HepG2 (cell line): ENCODE results near the gene MTA1. TPM values are rescaled to one million over a fixed set of nuclear protein-coding genes. Genes with fewer than 3 reads are reported as not detected.
A peak's percentile ranks its signal among the peaks of the same experiment; 100 is the strongest.

Experiments used
- GLI4 ChIP-seq: sonication (generic); formaldehyde crosslinking; IDR thresholded peaks from 2 replicates; pipeline ENCODE4 v1.5.1; 2020; ENCODE audit warnings: missing genetic modification reagents, mild to moderate bottlenecking, moderate library complexity, borderline replicate concordance
- PHF20 ChIP-seq: sonication (generic); formaldehyde crosslinking; IDR thresholded peaks from 2 replicates; pipeline ENCODE4 v1.5.0; 2020; ENCODE audit warnings: mild to moderate bottlenecking, missing genetic modification reagents
- RBM39 ChIP-seq: fragments of 200-400 bp; formaldehyde crosslinking; IDR thresholded peaks from one replicate; pipeline ENCODE4 v1.6.1; 2018; ENCODE audit warnings: antibody characterized with exemption, mild to moderate bottlenecking, low read depth, low read length; ENCODE audit not compliant: poor library complexity, severe bottlenecking
- REPIN1 ChIP-seq: sonication (generic); formaldehyde crosslinking; IDR thresholded peaks from 2 replicates; pipeline ENCODE4 v1.8.0; 2022; ENCODE audit warnings: missing genetic modification reagents, low read depth, mild to moderate bottlenecking, borderline replicate concordance
- ZFX ChIP-seq: sonication (generic); formaldehyde crosslinking; IDR thresholded peaks from 2 replicates; pipeline ENCODE4 v1.4.0; 2020; ENCODE audit warnings: mild to moderate bottlenecking, low read depth, missing genetic modification reagents, moderate library complexity
- ZNF143 ChIP-seq: sonication (generic); formaldehyde crosslinking; IDR thresholded peaks from 2 replicates; pipeline ENCODE4 v1.4.0; 2020; ENCODE audit warnings: missing genetic modification reagents
- ZNF207 ChIP-seq: fragments of 450-650 bp; IDR thresholded peaks from 2 replicates; pipeline ENCODE4 v1.6.1; 2016; ENCODE audit warnings: antibody characterized with exemption, borderline replicate concordance
- ZNF337 ChIP-seq: sonication (generic); formaldehyde crosslinking; IDR thresholded peaks from 2 replicates; pipeline ENCODE4 v1.5.1; 2020; ENCODE audit warnings: missing genetic modification reagents, low read depth, mild to moderate bottlenecking, borderline replicate concordance
- ZNF468 ChIP-seq: sonication (generic); formaldehyde crosslinking; IDR thresholded peaks from 2 replicates; pipeline ENCODE4 v1.8.0; 2022; ENCODE audit warnings: mild to moderate bottlenecking, moderate library complexity, missing genetic modification reagents
- ZNF616 ChIP-seq: sonication (generic); formaldehyde crosslinking; IDR thresholded peaks from 2 replicates; pipeline ENCODE4 v1.5.0; 2020; ENCODE audit warnings: low read depth, mild to moderate bottlenecking, missing genetic modification reagents
- ZNF850 ChIP-seq: sonication (generic); formaldehyde crosslinking; conservative IDR thresholded peaks from 2 replicates; pipeline ENCODE4 v1.9.0; 2021; ENCODE audit warnings: mild to moderate bottlenecking, missing genetic modification reagents
- polyA plus RNA-seq, 8 experiments: library from polyadenylated mRNA; depleted of rRNA in 3 of 8; stranded (reverse) in 7 of 8; unstranded in 1 of 8; fragments of >200 nt; fragmentation: Illumina TruSeq in 4 of 8; extraction: Trizol in 4 of 8; gene quantifications; 2 replicates each; pipeline versions ENCODE4 v1.2.1 to v1.2.3, GENCODE V29; 2011 to 2016; ENCODE audit warnings: low read depth in 4 of 8, missing spikeins in 1 of 8, mixed read lengths in 1 of 8; ENCODE audit not compliant: insufficient read depth in 1 of 8
- total RNA-seq, 5 experiments: library from RNA; depleted of rRNA; stranded (reverse); fragments of >200 nt; fragmentation: Illumina TruSeq; extraction: Trizol; gene quantifications; 2 replicates each; pipeline ENCODE4 v1.2.3, GENCODE V29; 2016; ENCODE audit warnings: low read depth in 1 of 5
- TF ChIP-seq, protein P1 (sequence below): sonication (generic); formaldehyde crosslinking; IDR thresholded peaks from 2 replicates; pipeline ENCODE4 v1.4.0; 2020; ENCODE audit warnings: mild to moderate bottlenecking, missing genetic modification reagents
- TF ChIP-seq, protein P2 (sequence below): sonication (generic); formaldehyde crosslinking; IDR thresholded peaks from 2 replicates; pipeline ENCODE4 v1.5.0; 2020; ENCODE audit warnings: missing genetic modification reagents, mild to moderate bottlenecking, borderline replicate concordance
- TF ChIP-seq, protein P3 (sequence below): sonication (generic); formaldehyde crosslinking; conservative IDR thresholded peaks from 2 replicates; pipeline ENCODE4 v1.4.0; 2020; ENCODE audit warnings: missing genetic modification reagents
- TF ChIP-seq, protein P4 (sequence below), 2 experiments: sonication (generic) in 1 of 2; formaldehyde crosslinking in 1 of 2; IDR thresholded peaks; 2 replicates each; pipeline versions ENCODE4 v1.5.1 to v1.6.1; 2011 to 2020; ENCODE audit warnings: borderline replicate concordance in 1 of 2, low read depth in 1 of 2, low read length in 1 of 2, mild to moderate bottlenecking in 1 of 2, missing genetic modification reagents in 1 of 2, moderate library complexity in 1 of 2
- TF ChIP-seq, protein P5 (sequence below): sonication (generic); formaldehyde crosslinking; IDR thresholded peaks from 2 replicates; pipeline ENCODE4 v1.4.0; 2020; ENCODE audit warnings: missing genetic modification reagents
- TF ChIP-seq, protein P6 (sequence below): sonication (generic); formaldehyde crosslinking; IDR thresholded peaks from 2 replicates; pipeline ENCODE4 v1.9.0; 2021; ENCODE audit warnings: missing genetic modification reagents, borderline replicate concordance

The MTA1 gene
- total and polyA plus RNA-seq, 2 of the 13 experiments (the other 11 are each of a cell fraction or from before 2014, with no cell fraction given), result 35.2 to 85.8 TPM

DNA sequence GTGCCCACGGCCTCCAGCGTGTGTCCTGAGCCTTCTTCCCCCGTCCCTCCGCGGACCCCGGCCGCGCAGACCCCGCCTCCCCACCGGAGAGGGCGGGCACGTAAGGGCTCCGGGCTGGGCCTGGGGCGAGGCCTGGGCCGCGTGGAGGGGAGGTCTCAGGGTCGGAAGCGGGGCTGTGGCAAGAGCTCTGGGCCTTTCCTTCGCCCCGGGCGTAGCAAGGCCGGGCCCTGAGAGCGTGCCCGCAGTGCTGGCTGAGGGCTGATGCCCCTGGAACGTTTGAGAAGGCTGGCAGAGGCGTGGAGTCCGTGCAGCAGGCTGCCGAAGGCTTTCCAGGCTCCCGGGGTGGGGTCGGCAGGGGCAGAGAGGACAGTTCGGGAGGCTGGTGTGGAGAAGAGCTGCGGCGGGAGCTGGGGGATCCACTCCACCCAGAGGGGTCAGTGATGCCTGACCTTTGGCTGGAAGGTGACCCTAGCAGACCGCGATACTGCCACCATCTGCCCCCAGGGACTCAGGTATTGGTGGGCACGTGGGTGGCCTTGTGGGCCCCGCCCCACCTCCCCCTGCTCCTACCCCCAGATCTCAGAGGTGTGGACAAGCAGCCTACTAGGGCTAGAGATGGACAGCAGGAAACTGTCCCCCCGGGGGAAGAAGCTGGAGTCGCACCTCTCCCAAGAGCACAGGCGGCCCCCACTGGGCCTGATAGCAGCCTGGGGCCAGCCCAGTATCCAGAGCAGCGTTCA lies 20.7 kb upstream of the MTA1 start (continued):
- TF ChIP-seq, protein P1, sequence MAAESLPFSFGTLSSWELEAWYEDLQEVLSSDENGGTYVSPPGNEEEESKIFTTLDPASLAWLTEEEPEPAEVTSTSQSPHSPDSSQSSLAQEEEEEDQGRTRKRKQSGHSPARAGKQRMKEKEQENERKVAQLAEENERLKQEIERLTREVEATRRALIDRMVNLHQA (CRISPR knock-in tag), result no peak
- TF ChIP-seq PHF20 (CRISPR knock-in tag) (peak; percentile 62), RBM39 (peak; percentile 25), REPIN1 (0 out of 2 replicates have a peak, but pooled peaks have one; percentile 6), ZNF337 (CRISPR knock-in tag) (0 out of 2 replicates have a peak, but pooled peaks have one; percentile 67), ZNF468 (CRISPR knock-in tag) (no peak), ZNF207 (no peak), ZNF850 (0 out of 2 replicates have a peak, but pooled peaks have one; percentile 63), ZNF616 (CRISPR knock-in tag) (peak; percentile 77), GLI4 (peak; percentile 87; the same call in 1 of the 2 replicates), ZNF143 (CRISPR knock-in tag) (peak; percentile 12; the same call in 1 of the 2 replicates), ZFX (CRISPR knock-in tag) (peak; percentile 97)
- TF ChIP-seq, protein P2, sequence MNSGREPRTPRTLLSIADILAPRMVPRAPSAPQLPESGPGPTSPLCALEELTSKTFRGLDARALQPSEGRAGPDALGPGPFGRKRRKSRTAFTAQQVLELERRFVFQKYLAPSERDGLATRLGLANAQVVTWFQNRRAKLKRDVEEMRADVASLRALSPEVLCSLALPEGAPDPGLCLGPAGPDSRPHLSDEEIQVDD (CRISPR knock-in tag), result peak; percentile 17; the same call in 1 of the 2 replicates
- TF ChIP-seq, protein P3, sequence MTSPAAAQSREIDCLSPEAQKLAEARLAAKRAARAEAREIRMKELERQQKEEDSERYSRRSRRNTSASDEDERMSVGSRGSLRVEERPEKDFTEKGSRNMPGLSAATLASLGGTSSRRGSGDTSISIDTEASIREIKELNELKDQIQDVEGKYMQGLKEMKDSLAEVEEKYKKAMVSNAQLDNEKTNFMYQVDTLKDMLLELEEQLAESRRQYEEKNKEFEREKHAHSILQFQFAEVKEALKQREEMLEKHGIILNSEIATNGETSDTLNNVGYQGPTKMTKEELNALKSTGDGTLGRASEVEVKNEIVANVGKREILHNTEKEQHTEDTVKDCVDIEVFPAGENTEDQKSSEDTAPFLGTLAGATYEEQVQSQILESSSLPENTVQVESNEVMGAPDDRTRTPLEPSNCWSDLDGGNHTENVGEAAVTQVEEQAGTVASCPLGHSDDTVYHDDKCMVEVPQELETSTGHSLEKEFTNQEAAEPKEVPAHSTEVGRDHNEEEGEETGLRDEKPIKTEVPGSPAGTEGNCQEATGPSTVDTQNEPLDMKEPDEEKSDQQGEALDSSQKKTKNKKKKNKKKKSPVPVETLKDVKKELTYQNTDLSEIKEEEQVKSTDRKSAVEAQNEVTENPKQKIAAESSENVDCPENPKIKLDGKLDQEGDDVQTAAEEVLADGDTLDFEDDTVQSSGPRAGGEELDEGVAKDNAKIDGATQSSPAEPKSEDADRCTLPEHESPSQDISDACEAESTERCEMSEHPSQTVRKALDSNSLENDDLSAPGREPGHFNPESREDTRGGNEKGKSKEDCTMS (CRISPR knock-in tag), result no peak
- TF ChIP-seq, protein P4, sequence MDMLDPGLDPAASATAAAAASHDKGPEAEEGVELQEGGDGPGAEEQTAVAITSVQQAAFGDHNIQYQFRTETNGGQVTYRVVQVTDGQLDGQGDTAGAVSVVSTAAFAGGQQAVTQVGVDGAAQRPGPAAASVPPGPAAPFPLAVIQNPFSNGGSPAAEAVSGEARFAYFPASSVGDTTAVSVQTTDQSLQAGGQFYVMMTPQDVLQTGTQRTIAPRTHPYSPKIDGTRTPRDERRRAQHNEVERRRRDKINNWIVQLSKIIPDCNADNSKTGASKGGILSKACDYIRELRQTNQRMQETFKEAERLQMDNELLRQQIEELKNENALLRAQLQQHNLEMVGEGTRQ (IDR thresholded peaks at IDR 0.05; ENCODE audit: low read depth, low read length), result no peak
- TF ChIP-seq, protein P4 (CRISPR knock-in tag; IDR thresholded peaks at IDR 0.05; ENCODE audit: borderline replicate concordance), result no peak
- TF ChIP-seq, protein P5, sequence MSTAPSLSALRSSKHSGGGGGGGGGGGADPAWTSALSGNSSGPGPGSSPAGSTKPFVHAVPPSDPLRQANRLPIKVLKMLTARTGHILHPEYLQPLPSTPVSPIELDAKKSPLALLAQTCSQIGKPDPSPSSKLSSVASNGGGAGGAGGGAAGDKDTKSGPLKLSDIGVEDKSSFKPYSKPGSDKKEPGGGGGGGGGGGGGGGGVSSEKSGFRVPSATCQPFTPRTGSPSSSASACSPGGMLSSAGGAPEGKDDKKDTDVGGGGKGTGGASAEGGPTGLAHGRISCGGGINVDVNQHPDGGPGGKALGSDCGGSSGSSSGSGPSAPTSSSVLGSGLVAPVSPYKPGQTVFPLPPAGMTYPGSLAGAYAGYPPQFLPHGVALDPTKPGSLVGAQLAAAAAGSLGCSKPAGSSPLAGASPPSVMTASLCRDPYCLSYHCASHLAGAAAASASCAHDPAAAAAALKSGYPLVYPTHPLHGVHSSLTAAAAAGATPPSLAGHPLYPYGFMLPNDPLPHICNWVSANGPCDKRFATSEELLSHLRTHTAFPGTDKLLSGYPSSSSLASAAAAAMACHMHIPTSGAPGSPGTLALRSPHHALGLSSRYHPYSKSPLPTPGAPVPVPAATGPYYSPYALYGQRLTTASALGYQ (CRISPR knock-in tag), result 0 out of 2 replicates have a peak, but pooled peaks have one; percentile 23
- TF ChIP-seq, protein P6, sequence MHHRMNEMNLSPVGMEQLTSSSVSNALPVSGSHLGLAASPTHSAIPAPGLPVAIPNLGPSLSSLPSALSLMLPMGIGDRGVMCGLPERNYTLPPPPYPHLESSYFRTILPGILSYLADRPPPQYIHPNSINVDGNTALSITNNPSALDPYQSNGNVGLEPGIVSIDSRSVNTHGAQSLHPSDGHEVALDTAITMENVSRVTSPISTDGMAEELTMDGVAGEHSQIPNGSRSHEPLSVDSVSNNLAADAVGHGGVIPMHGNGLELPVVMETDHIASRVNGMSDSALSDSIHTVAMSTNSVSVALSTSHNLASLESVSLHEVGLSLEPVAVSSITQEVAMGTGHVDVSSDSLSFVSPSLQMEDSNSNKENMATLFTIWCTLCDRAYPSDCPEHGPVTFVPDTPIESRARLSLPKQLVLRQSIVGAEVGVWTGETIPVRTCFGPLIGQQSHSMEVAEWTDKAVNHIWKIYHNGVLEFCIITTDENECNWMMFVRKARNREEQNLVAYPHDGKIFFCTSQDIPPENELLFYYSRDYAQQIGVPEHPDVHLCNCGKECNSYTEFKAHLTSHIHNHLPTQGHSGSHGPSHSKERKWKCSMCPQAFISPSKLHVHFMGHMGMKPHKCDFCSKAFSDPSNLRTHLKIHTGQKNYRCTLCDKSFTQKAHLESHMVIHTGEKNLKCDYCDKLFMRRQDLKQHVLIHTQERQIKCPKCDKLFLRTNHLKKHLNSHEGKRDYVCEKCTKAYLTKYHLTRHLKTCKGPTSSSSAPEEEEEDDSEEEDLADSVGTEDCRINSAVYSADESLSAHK, result no peak
